A375 (cell line): ENCODE measurements around the gene IL20. TPM values are rescaled to one million over a fixed set of nuclear protein-coding genes. Genes with fewer than 3 reads are reported as not detected.

Source experiments
- total RNA-seq: library from RNA; depleted of rRNA; stranded (reverse); fragments of >200 nt; shearing (Covaris generic); gene quantifications from 2 replicates; pipeline ENCODE4 v1.2.3, GENCODE V29; 2014; rRNA removed

IL20 gene, protein sequence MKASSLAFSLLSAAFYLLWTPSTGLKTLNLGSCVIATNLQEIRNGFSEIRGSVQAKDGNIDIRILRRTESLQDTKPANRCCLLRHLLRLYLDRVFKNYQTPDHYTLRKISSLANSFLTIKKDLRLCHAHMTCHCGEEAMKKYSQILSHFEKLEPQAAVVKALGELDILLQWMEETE
- 0.23 TPM in 1 of 2 replicates, not detected in the other for total RNA-seq

DNA sequence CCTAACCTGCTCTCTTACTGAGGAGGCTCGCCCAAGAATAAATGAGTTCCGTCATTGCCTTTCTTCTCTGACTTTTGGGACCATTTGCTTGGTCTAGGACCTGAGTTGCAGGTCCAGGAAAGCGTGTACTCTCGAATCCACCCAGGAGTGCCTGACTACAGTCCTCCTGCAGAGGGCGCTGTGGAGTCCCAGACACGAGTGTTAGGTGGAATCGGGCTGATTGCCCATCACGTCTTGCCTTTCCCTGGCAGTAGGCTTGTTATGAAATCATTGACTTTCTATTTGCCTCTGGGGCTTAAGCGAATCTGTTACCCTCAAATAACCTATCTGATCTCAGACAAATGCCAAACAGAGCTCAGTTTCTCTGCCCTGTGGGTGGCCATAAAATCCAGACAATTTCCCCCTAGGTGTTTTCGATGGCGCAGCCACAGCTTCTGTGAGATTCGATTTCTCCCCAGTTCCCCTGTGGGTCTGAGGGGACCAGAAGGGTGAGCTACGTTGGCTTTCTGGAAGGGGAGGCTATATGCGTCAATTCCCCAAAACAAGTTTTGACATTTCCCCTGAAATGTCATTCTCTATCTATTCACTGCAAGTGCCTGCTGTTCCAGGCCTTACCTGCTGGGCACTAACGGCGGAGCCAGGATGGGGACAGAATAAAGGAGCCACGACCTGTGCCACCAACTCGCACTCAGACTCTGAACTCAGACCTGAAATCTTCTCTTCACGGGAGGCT, at the start of gene IL20:
Gene IL20 (plus strand): TSS at position 685 of the 733 bp plus-strand sequence. CDS start 230 bp downstream, outside the sequence.

DNA sequence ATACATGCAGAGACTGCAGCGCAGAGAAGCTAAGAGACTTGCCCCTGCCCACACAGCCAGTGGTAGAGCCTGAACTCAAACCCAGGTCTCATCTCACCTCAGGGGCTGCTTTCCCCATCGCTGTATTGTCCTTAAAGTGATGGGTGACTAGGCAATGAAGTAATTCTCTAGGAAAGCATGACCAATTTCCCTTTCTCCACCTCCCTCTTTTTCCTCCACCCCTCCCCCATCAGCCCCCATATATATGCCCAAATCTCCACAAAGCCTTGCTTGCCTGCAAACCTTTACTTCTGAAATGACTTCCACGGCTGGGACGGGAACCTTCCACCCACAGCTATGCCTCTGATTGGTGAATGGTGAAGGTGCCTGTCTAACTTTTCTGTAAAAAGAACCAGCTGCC, 31.8 kb downstream of the IL20 start, which contains the start of gene IL24:
Gene IL24 (plus strand): TSS at position 269 of the 400 bp plus-strand sequence. CDS start 390 bp downstream, outside the sequence.

Other genes with a start within 250 kb of the IL20 start
- 27.2 and 28.6 TPM in 2 replicates for gene DYRK3, start 230.1 kb upstream of the IL20 start, total RNA-seq
- gene MAPKAPK2, start 180.7 kb upstream of the IL20 start, total RNA-seq: 42.3 and 47.6 TPM in 2 replicates
- not detected in 2 replicates for gene IL19, start 94.8 kb upstream of the IL20 start, total RNA-seq
- 0.19 and 0.34 TPM in 2 replicates for gene IL10, start 93.1 kb upstream of the IL20 start, total RNA-seq
- 101 and 122 TPM in 2 replicates for gene IL24, start 31.8 kb downstream of the IL20 start, total RNA-seq
- 0.37 and 1.2 TPM in 2 replicates for gene FCMR, start 56.3 kb downstream of the IL20 start, total RNA-seq
- gene PIGR, start 80.8 kb downstream of the IL20 start, total RNA-seq: 0.03 TPM in 1 of 2 replicates, not detected in the other
- not detected in 2 replicates for gene FCAMR, start 104.8 kb downstream of the IL20 start, total RNA-seq
- gene C1orf116, start 167.1 kb downstream of the IL20 start, total RNA-seq: 0.04 and 0.13 TPM in 2 replicates
- gene YOD1, start 185.6 kb downstream of the IL20 start, total RNA-seq: 18.1 and 18.3 TPM in 2 replicates
- 5.8 and 7.3 TPM in 2 replicates for gene PFKFB2, start 187.7 kb downstream of the IL20 start, total RNA-seq
- gene C4BPB, start 223.2 kb downstream of the IL20 start, total RNA-seq: not detected in 2 replicates
- not detected in 2 replicates for gene C4BPA, start 238.6 kb downstream of the IL20 start, total RNA-seq